Vagina (tissue), 2 donors: ENCODE measurements around the gene CDH19.

Source experiments
- POLR2A ChIP-seq, 2 donors: fragments of 450-650 bp; IDR thresholded peaks; one replicate each; pipeline ENCODE4 v1.6.1; 2017; ENCODE audit warnings: antibody characterized with exemption in 2 of 2, mild to moderate bottlenecking in 2 of 2, moderate library complexity in 2 of 2
- TF ChIP-seq, protein P1 (sequence below), 3 experiments: fragments of 450-650 bp in 2 of 3; fragments of 200-600 bp in 1 of 3; sonication (generic) in 1 of 3; IDR thresholded peaks; one replicate each; pipeline ENCODE4 v1.5.1; 2017 to 2019; ENCODE audit warnings: antibody characterized with exemption in 3 of 3, mild to moderate bottlenecking in 2 of 3, moderate library complexity in 2 of 3

DNA sequence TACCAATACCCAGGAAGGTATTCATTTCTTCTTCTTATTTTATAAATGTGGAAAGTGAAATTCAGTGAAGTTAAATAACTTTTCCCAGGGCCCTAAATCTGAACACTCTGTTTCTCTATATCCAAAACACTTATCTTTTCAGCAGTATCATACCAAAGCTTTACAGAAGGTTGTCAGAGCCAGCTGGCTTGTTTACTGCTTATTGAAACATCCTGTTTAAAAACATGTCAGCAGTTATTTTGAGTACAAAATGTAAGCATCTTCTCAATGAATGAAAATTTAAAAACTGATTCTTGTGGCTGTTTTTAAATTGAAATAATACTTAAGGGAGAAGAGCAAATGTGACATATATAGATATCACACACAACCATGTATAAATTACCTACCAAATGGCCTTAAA, 11.3 kb upstream of the CDH19 start:
- no peak for TF ChIP-seq POLR2A (IDR thresholded peaks at IDR 0.05)
- TF ChIP-seq, protein P1, sequence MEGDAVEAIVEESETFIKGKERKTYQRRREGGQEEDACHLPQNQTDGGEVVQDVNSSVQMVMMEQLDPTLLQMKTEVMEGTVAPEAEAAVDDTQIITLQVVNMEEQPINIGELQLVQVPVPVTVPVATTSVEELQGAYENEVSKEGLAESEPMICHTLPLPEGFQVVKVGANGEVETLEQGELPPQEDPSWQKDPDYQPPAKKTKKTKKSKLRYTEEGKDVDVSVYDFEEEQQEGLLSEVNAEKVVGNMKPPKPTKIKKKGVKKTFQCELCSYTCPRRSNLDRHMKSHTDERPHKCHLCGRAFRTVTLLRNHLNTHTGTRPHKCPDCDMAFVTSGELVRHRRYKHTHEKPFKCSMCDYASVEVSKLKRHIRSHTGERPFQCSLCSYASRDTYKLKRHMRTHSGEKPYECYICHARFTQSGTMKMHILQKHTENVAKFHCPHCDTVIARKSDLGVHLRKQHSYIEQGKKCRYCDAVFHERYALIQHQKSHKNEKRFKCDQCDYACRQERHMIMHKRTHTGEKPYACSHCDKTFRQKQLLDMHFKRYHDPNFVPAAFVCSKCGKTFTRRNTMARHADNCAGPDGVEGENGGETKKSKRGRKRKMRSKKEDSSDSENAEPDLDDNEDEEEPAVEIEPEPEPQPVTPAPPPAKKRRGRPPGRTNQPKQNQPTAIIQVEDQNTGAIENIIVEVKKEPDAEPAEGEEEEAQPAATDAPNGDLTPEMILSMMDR (IDR thresholded peaks at IDR 0.05): no peak
